ENCODE results near the gene TRIP4.
"Not testable (repeated sequence)": the region's sequence is repeated elsewhere in the genome, so short reads cannot be mapped to it uniquely, and the experiment has no call there.

Gene TRIP4

DNA sequence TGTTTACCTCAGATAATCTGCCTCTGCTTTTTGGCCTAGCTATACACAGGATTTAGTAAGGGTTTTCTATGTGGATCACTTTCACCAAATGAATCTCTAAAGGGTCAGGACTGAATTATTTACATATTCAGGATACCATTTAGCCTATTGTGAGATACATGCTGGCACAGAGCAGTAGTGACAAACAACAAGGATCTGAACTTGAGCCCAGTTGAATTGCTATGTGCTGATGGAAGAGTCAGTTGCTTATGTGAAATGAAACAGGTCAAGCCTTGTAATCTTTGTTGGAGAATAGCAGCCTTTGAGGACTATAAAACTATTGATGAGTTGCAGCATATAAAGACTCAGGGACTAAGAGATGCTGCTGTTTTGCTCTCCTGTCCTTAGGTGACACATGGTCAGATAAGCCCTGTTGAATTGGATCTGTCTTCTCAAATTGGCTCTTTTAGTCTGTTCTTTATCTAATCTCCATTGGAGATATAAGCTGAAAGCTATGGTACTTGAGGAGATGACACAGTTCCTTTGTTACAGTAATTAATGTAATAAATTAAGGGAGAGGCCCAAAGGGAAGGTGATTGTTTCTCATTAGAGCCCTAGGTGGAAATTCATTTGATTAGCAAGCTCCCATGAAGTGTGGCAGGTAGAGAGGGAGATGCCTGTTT is 103.1 kb downstream of the TRIP4 start:
- no peak for DNase-seq (ENCODE audit: low read depth in 3 of 3)

DNA sequence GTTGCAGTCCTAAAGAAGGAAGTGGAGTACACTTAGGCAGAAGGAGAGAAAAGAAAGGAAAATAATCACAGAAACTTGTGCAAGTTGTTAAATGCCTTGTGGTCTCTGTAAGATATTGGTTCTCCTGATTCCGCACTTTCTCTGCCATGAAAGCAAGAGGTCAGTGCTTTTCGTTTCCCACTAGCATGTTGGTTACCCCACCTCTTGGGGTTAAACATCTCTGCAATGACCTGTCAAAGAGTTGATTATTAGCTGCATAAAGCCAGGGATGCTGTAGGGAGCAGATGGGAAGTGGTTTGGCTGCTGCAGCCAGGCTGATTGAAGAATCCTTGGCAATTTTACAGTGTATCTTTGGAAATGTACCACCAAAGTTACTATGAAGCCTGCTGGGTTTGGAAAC is 106.0 kb downstream of the TRIP4 start:
- DNase-seq (ENCODE audit: low read depth in 3 of 3): no peak

- DNase-seq (ENCODE audit: low read depth in 3 of 3): not testable (repeated sequence)
Observed at GRCh38 chr15:64495968-64496367, 108.3 kb downstream of the TRIP4 start.

DNA sequence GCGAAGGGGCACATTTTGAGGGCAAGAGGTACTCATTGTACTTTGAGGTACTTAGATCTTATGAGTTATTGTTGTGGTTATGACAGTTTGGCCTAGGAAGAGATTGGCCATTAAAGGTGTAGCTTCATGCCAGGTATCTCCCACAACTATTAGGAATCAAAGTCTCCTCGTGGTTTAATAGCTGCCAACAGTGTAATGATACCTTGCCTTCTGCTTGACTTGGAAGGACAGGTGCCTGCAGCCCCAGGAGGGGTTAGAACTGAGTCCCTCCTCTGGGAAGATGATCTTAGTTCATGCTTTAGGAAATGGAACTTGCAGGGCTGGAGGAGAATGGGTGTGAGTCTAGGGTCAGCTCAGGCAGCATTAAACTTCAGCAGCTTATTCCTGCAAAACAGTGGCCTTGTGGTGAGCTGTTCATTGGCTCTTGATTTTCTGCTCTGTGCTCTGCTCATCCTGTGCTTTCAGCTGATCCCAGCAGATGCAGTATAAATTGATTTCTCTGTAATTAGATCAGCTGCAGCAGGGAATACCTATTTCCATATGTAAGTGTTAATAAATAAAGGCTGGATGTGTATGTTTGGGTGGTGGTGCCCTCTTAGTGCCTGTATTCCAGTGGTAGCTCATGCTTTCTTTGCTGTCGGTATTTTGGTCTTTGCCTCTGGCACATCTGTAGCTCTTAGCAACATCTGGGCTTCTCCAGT is 113.2 kb downstream of the TRIP4 start:
- DNase-seq (ENCODE audit: low read depth in 3 of 3): no peak

GRCh38 chr15:64501396-64501715 is 113.7 kb downstream of the TRIP4 start:
- no peak for DNase-seq (ENCODE audit: low read depth in 3 of 3)

DNA sequence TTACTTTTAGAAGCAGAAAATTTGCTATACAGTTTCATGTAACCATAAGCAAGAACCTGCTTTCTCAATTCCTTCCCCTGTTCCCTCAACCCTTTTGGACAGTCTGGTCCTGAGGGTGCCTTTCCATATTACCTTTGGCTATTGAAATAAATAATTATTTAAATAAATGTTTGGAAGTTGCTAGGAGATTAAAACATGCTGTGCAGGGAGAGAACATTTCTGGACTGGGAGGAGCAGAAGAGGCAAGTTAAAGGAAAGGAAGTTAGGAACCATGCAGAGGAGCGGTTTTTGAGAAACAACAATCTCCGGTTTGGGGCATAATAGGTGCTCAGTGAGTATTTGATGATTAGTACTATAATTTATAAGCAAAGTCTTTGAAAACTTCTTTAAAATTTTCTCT is 114.5 kb downstream of the TRIP4 start:
- DNase-seq (ENCODE audit: low read depth in 3 of 3): no peak

DNA sequence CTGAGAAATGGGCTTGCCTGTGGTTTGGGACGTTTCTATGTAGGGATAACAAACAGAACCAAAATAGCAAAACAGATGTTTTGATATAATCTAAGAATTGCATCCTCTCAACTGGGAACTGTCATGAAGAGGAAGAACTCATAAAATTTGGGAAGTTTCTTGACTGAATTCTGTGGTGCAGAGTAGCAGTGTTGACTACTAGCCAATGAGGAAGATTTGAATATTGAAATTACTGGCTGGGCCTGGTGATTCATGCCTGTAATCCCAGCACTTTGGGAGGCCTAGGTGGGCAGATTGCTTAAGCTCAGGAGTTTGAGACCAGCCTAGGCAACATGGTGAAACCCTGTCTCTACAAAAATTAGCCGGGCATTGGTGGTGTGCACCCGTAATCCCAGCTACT is 114.9 kb downstream of the TRIP4 start:
- DNase-seq (ENCODE audit: low read depth in 3 of 3): no peak

DNA sequence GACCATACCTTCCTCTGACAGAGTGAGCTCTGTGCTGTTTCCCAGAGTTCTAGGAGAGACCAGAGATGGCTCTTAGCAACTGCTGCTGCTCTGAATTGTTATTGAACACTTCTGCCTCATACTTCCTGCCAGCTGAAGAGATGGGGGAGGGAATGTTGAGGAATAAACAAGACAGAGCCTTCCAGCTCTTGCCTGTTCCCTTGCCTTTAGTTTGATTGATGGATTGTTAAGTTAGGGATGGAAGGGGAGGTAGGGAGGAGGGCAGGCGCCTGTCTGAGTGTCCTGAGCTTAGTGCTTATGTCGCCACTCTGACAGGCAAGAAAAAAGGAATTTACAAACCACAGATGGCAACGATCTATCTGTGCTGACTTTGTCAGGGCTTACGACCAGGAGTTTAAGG is 115.6 kb downstream of the TRIP4 start:
- DNase-seq (ENCODE audit: low read depth in 3 of 3): no peak

- no peak for DNase-seq (ENCODE audit: low read depth in 3 of 3)
Observed at GRCh38 chr15:64503640-64504039, 116.0 kb downstream of the TRIP4 start.
